Measurements from ENCODE around the gene ATG5. TPM values are rescaled to one million over a fixed set of nuclear protein-coding genes. Genes with fewer than 3 reads are reported as not detected.

ATG5 gene
- total and polyA plus RNA-seq, 2 experiments from 2014 or later: 31.6 to 48.2 TPM

DNA sequence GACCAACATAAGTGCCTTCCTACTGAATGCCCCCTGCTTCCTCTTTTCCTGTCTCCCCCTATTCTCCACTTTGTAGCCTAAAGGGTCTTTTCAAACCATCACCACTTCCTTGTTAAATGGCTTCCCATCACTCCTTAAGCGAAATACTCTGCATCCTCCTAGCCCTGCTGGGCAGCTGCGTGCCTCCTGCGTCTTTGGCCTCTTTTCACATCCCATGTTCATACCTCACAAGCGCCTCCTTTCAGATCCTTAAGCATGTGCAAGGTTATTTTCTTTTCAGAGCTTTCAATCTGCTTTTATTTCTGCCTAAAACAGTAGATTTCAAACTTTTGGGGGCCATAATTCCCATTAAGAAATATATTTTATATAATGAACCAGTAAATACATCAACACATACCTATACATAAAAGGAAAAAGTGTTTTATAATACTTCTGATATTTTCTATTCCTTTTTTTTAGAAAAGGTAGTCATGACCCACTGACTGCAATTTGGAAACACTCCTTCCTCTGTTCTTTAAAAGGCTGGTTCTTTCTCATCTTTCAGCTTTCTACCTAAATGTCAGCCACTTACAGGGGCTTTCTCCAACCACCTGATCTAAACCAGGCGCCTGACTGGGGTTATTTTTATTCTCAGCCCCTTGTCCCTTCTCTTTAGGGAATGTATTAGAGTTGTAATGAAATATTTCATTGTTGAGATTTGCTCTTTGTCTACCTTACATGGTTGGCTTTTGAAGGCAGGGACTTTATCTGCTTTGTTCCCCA, 155.3 kb downstream of the ATG5 start:
- peaks cover 20% of the 10 kb centered on the region for H3K4me1 Mint-ChIP-seq
- H4K20me1 ChIP-seq (replicated peaks; ENCODE audit: insufficient read depth): no peaks in the 10 kb centered on the region
- H3K9me2 ChIP-seq (ENCODE audit: insufficient read depth): no peaks in the 10 kb centered on the region; the same call in 1 of the 2 replicates
- no peak overlapping the region for H3K27ac ChIP-seq (ENCODE audit: low read depth)
- H3K27me3 ChIP-seq (ENCODE audit: insufficient read depth): no peaks in the 10 kb centered on the region
- H3K4me1 ChIP-seq (ENCODE audit: insufficient read depth): peaks cover 12% of the 10 kb centered on the region
- H3K79me2 ChIP-seq (replicated peaks; ENCODE audit: insufficient read depth): no peaks in the 10 kb centered on the region
- H3F3A ChIP-seq (replicated peaks; ENCODE audit: low read depth): no peaks in the 10 kb centered on the region
- TF ChIP-seq, protein P1, sequence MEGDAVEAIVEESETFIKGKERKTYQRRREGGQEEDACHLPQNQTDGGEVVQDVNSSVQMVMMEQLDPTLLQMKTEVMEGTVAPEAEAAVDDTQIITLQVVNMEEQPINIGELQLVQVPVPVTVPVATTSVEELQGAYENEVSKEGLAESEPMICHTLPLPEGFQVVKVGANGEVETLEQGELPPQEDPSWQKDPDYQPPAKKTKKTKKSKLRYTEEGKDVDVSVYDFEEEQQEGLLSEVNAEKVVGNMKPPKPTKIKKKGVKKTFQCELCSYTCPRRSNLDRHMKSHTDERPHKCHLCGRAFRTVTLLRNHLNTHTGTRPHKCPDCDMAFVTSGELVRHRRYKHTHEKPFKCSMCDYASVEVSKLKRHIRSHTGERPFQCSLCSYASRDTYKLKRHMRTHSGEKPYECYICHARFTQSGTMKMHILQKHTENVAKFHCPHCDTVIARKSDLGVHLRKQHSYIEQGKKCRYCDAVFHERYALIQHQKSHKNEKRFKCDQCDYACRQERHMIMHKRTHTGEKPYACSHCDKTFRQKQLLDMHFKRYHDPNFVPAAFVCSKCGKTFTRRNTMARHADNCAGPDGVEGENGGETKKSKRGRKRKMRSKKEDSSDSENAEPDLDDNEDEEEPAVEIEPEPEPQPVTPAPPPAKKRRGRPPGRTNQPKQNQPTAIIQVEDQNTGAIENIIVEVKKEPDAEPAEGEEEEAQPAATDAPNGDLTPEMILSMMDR (conservative IDR thresholded peaks at IDR 0.05; ENCODE audit: low read depth in 2 of 2): peak; percentile 30 to 36
- no peak for TF ChIP-seq JUNB (IDR thresholded peaks at IDR 0.05; ENCODE audit: unreplicated experiment)
- TF ChIP-seq, protein P2, sequence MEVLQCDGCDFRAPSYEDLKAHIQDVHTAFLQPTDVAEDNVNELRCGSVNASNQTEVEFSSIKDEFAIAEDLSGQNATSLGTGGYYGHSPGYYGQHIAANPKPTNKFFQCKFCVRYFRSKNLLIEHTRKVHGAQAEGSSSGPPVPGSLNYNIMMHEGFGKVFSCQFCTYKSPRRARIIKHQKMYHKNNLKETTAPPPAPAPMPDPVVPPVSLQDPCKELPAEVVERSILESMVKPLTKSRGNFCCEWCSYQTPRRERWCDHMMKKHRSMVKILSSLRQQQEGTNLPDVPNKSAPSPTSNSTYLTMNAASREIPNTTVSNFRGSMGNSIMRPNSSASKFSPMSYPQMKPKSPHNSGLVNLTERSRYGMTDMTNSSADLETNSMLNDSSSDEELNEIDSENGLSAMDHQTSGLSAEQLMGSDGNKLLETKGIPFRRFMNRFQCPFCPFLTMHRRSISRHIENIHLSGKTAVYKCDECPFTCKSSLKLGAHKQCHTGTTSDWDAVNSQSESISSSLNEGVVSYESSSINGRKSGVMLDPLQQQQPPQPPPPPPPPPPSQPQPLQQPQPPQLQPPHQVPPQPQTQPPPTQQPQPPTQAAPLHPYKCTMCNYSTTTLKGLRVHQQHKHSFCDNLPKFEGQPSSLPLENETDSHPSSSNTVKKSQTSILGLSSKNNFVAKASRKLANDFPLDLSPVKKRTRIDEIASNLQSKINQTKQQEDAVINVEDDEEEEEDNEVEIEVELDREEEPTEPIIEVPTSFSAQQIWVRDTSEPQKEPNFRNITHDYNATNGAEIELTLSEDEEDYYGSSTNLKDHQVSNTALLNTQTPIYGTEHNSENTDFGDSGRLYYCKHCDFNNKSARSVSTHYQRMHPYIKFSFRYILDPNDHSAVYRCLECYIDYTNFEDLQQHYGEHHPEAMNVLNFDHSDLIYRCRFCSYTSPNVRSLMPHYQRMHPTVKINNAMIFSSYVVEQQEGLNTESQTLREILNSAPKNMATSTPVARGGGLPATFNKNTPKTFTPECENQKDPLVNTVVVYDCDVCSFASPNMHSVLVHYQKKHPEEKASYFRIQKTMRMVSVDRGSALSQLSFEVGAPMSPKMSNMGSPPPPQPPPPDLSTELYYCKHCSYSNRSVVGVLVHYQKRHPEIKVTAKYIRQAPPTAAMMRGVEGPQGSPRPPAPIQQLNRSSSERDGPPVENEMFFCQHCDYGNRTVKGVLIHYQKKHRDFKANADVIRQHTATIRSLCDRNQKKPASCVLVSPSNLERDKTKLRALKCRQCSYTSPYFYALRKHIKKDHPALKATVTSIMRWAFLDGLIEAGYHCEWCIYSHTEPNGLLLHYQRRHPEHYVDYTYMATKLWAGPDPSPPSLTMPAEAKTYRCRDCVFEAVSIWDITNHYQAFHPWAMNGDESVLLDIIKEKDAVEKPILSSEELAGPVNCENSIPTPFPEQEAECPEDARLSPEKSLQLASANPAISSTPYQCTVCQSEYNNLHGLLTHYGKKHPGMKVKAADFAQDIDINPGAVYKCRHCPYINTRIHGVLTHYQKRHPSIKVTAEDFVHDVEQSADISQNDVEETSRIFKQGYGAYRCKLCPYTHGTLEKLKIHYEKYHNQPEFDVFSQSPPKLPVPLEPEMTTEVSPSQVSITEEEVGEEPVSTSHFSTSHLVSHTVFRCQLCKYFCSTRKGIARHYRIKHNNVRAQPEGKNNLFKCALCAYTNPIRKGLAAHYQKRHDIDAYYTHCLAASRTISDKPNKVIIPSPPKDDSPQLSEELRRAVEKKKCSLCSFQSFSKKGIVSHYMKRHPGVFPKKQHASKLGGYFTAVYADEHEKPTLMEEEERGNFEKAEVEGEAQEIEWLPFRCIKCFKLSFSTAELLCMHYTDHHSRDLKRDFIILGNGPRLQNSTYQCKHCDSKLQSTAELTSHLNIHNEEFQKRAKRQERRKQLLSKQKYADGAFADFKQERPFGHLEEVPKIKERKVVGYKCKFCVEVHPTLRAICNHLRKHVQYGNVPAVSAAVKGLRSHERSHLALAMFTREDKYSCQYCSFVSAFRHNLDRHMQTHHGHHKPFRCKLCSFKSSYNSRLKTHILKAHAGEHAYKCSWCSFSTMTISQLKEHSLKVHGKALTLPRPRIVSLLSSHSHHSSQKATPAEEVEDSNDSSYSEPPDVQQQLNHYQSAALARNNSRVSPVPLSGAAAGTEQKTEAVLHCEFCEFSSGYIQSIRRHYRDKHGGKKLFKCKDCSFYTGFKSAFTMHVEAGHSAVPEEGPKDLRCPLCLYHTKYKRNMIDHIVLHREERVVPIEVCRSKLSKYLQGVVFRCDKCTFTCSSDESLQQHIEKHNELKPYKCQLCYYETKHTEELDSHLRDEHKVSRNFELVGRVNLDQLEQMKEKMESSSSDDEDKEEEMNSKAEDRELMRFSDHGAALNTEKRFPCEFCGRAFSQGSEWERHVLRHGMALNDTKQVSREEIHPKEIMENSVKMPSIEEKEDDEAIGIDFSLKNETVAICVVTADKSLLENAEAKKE (CRISPR knock-in tag; IDR thresholded peaks at IDR 0.05): no peak
- TF ChIP-seq, protein P3, sequence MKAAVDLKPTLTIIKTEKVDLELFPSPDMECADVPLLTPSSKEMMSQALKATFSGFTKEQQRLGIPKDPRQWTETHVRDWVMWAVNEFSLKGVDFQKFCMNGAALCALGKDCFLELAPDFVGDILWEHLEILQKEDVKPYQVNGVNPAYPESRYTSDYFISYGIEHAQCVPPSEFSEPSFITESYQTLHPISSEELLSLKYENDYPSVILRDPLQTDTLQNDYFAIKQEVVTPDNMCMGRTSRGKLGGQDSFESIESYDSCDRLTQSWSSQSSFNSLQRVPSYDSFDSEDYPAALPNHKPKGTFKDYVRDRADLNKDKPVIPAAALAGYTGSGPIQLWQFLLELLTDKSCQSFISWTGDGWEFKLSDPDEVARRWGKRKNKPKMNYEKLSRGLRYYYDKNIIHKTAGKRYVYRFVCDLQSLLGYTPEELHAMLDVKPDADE (IDR thresholded peaks at IDR 0.05): no peak
- H3K36me3 ChIP-seq (ENCODE audit: insufficient read depth): no peaks in the 10 kb centered on the region
- peaks cover 2% of the 10 kb centered on the region for H3K27me3 Mint-ChIP-seq (ENCODE audit: insufficient read depth, low read depth, poor library complexity)
- H2AFZ ChIP-seq: no peak overlapping the region
- H3K4me2 ChIP-seq: no peak overlapping the region
- DNase-seq (ENCODE audit: low spot score): no peak
- no peak overlapping the region; the same call in 2 of the 3 replicates for H3K4me3 Mint-ChIP-seq
- H3K4me3 ChIP-seq: no peak overlapping the region
- no peak overlapping the region for H3K27ac Mint-ChIP-seq
- no peaks in the 10 kb centered on the region for H3K36me3 Mint-ChIP-seq (ENCODE audit: low read depth)
- H3K9me3 Mint-ChIP-seq: no peaks in the 10 kb centered on the region
- no peak for ATAC-seq
